Lung (tissue), 12 donors: ENCODE data around the gene OSGIN1. TPM values are rescaled to one million over a fixed set of nuclear protein-coding genes. Genes with fewer than 3 reads are reported as not detected.

Experiments
- ATAC-seq: fragments of 200-7000 bp; cut with Tn5 transposase; one replicate; pipeline ENCODE4 v1.9.1; 2020; ENCODE audit warnings: moderate number of reproducible peaks; ENCODE audit not compliant: insufficient read depth, low FRiP score
- DNase-seq, 3 donors: peaks; one replicate each; pipeline ENCODE4 v3.0.0-alpha.2; 2013 to 2017
- H3K27ac ChIP-seq, 2 donors: one replicate each; pipeline ENCODE4 v1.5.1; 2013; ENCODE audit warnings: mild to moderate bottlenecking in 2 of 2, moderate library complexity in 2 of 2, control low read depth in 1 of 2, inconsistent platforms in 1 of 2, low read depth in 1 of 2, low read length in 1 of 2
- H3K27me3 ChIP-seq, 3 donors: one replicate each; pipeline ENCODE4 v1.5.1; 2013; ENCODE audit warnings: low read length in 2 of 3; ENCODE audit not compliant: control insufficient read depth in 3 of 3, insufficient read depth in 3 of 3
- H3K36me3 ChIP-seq, 4 donors: one replicate each; pipeline ENCODE4 v1.5.1; 2013; ENCODE audit warnings: low read length in 4 of 4, mild to moderate bottlenecking in 1 of 4, moderate library complexity in 1 of 4; ENCODE audit not compliant: control insufficient read depth in 4 of 4, insufficient read depth in 4 of 4
- H3K4me1 ChIP-seq, 5 donors: one replicate each; pipeline ENCODE4 v1.5.1; 2013; ENCODE audit warnings: low read length in 5 of 5, mild to moderate bottlenecking in 2 of 5, moderate library complexity in 1 of 5; ENCODE audit not compliant: control insufficient read depth in 5 of 5, insufficient read depth in 5 of 5
- H3K4me3 ChIP-seq: one replicate; pipeline ENCODE4 v1.5.1; 2013; ENCODE audit warnings: mild to moderate bottlenecking, control low read depth, moderate library complexity
- H3K9ac ChIP-seq, 2 donors: one replicate each; pipeline ENCODE4 v1.5.1; 2013; ENCODE audit warnings: low read length in 2 of 2, control low read depth in 1 of 2; ENCODE audit not compliant: insufficient read depth in 1 of 2
- H3K9me3 ChIP-seq, 4 donors: one replicate each; pipeline ENCODE4 v1.5.1; 2013; ENCODE audit warnings: low read length in 3 of 4, mild to moderate bottlenecking in 1 of 4, moderate library complexity in 1 of 4; ENCODE audit not compliant: control insufficient read depth in 4 of 4, insufficient read depth in 3 of 4
- WGBS, 2 donors: extraction: QIAGEN DNeasy Blood & Tissue Kit; methylation state at CpG; one replicate each; pipeline ENCODE4 v1.1.7; 2013; 5-methylcytosine and 5-hydroxymethylcytosine counted together
- polyA plus RNA-seq, 2 donors: library from polyadenylated mRNA; stranded (reverse); fragments of 200-250 nt; gene quantifications; one replicate each; pipeline ENCODE4 v1.2.1, GENCODE V29; 2013
- total RNA-seq, 2 donors: library from RNA; depleted of rRNA in 1 of 2; stranded (reverse); fragments of >200 nt in 1 of 2; gene quantifications; one replicate each; pipeline ENCODE4 v1.2.1, GENCODE V29; 2014 to 2021
- TF ChIP-seq, protein P1 (sequence below): IDR thresholded peaks from 2 replicates; pipeline ENCODE4 v1.5.1; 2012; ENCODE audit warnings: mild to moderate bottlenecking; ENCODE audit errors: control extremely low read depth, extremely low read depth
- donor health status: control.
- donor health status: control.
- donor health status: Bipolar disorder and iron deficiency.
- donor health status: healthy.
- donor health status: DM: yes; HTN: yes; CAD: no.

The OSGIN1 gene
- total and polyA plus RNA-seq, 4 donors = 1.5 to 17.9 (median 13.8) TPM

DNA sequence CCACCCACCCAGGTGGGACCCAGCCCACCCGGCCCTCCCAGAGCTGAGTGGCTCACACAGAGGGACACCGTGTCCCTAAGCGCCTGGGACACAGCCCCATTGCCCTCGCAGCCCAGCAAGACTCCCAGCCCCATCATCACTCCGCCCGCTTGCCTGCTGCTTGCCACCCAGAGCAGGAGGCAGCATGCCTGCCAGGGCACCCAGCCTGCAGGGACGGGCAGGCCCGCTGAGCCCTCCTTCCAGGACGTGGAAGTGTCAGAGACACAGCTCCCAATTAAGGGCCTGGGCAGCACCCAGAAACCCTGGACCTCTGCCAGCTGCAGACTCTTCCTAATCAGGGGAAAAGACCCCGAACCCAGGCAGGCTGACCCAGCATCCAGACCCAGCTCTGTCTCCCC, 17.2 kb upstream of the OSGIN1 start:
- WGBS, 2 donors = 89% methylated on average over 10 of the region's 10 CpGs
- Histone ChIP-seq H3K36me3 (no peaks in the 10 kb centered on the region), H3K4me1 (peaks cover 0 to 7% (median 0%) of the 10 kb centered on the region in 5 donors), H3K9ac (no peak overlapping the region), H3K27me3 (no peaks in the 10 kb centered on the region), H3K4me3 (no peak overlapping the region), H3K27ac (no peak overlapping the region), H3K9me3 (no peaks in the 10 kb centered on the region)
- DNase-seq = no peak
- no peak for ATAC-seq
- TF ChIP-seq, protein P1, sequence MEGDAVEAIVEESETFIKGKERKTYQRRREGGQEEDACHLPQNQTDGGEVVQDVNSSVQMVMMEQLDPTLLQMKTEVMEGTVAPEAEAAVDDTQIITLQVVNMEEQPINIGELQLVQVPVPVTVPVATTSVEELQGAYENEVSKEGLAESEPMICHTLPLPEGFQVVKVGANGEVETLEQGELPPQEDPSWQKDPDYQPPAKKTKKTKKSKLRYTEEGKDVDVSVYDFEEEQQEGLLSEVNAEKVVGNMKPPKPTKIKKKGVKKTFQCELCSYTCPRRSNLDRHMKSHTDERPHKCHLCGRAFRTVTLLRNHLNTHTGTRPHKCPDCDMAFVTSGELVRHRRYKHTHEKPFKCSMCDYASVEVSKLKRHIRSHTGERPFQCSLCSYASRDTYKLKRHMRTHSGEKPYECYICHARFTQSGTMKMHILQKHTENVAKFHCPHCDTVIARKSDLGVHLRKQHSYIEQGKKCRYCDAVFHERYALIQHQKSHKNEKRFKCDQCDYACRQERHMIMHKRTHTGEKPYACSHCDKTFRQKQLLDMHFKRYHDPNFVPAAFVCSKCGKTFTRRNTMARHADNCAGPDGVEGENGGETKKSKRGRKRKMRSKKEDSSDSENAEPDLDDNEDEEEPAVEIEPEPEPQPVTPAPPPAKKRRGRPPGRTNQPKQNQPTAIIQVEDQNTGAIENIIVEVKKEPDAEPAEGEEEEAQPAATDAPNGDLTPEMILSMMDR = no peak

DNA sequence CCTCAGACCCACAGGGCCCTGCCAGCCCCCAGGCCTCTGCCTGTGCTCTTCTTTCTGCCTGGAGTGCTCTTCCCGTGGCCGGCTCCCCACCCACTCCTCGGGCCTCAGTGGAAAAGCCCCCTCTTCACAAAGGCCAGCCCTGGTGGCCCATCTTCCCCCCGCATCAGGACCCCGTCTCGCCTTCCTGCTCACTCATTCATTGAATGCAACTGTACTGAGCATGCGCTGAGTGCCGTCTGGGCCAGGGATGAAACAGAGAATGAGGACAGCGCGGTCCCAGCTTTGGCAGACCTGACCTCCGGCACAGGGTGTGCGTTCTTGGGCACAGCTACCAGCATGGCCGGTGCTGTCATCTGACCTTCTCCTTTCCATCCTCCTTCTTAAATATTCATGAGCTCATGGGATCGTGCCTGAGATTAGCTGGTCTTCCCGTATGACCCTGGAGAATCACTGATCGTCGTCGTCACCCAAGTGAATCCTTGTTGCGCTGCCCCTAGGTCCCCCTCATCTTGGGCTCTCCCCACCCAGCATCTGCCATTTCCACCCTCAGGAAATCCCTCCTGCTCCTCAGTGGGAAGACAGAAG, 16.4 kb upstream of the OSGIN1 start:
- H3K9me3 ChIP-seq = no peaks in the 10 kb centered on the region
- no peaks in the 10 kb centered on the region for H3K36me3 ChIP-seq
- H3K4me1 ChIP-seq = peaks cover 0 to 7% (median 0%) of the 10 kb centered on the region in 5 donors
- WGBS, 2 donors = 90 to 95% methylated on average over 19 of the region's 19 CpGs
- TF ChIP-seq, protein P1 = no peak
- DNase-seq (no peak), ATAC-seq (no peak)
- H3K9ac ChIP-seq = no peak overlapping the region
- no peak overlapping the region for H3K27ac ChIP-seq
- no peak overlapping the region for H3K4me3 ChIP-seq
- H3K27me3 ChIP-seq = no peaks in the 10 kb centered on the region

DNA sequence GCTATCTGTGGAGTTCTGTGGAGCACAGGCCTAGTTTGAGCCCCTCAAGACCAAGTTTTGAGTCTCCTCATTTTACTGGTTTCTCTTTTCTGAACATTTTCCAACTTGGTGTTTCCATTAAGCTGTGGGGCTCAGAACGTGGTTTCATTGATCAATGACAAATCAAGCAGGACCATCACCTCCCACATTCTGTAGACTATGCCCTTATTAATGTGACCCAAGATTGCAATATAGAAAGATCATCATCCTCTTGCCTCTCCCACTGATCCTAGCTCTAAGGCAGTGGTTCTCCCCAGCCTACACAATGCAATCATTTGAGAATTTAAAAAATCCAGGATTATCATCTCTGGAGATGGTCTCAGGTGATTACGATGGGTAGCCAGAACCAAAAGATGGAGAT, 15.8 kb upstream of the OSGIN1 start:
- no peak overlapping the region for H3K9ac ChIP-seq
- no peaks in the 10 kb centered on the region for H3K36me3 ChIP-seq
- no peaks in the 10 kb centered on the region for H3K9me3 ChIP-seq
- DNase-seq (no peak), ATAC-seq (no peak)
- no peaks in the 10 kb centered on the region for H3K27me3 ChIP-seq
- no peak overlapping the region for H3K4me3 ChIP-seq
- H3K27ac ChIP-seq = no peak overlapping the region
- 94 to 99% methylated on average over 2 of the region's 2 CpGs for WGBS, 2 donors
- peaks cover 0 to 7% (median 0%) of the 10 kb centered on the region in 5 donors for H3K4me1 ChIP-seq
- TF ChIP-seq, protein P1 = no peak
